T-helper 17 cell (primary cell): ENCODE measurements around the gene IKBKE. TPM values are rescaled to one million over a fixed set of nuclear protein-coding genes. Genes with fewer than 3 reads are reported as not detected.
A peak's percentile ranks its signal among the peaks of the same experiment; 100 is the strongest.

Source experiments
- ATAC-seq: fragments of 150-1000 bp; cut with Tn5 transposase; 2 replicates; pipeline ENCODE4 v1.10.0; 2021; ENCODE audit warnings: mild to moderate bottlenecking, moderate library complexity
- DNase-seq, 3 donors: peaks; one replicate each; pipeline versions ENCODE4 v3.0.0 to v3.0.0-alpha.2; 2020 to 2021
- H3K9me3 ChIP-seq: one replicate; pipeline ENCODE4 v1.7.0; 2013; ENCODE audit warnings: low read length, mild to moderate bottlenecking; ENCODE audit not compliant: control insufficient read depth, poor library complexity, severe bottlenecking
- H3K27ac Mint-ChIP-seq: one replicate; pipeline ENCODE4 v1.8.0; 2022; ENCODE audit warnings: mild to moderate bottlenecking, moderate library complexity, mixed read lengths
- H3K27me3 Mint-ChIP-seq: one replicate; pipeline ENCODE4 v1.8.0; 2022; ENCODE audit warnings: mixed read lengths
- H3K36me3 Mint-ChIP-seq: one replicate; pipeline ENCODE4 v1.8.0; 2022; ENCODE audit warnings: low read depth, mixed read lengths
- H3K4me1 Mint-ChIP-seq: one replicate; pipeline ENCODE4 v1.8.0; 2022; ENCODE audit warnings: mild to moderate bottlenecking, mixed read lengths
- H3K4me3 Mint-ChIP-seq: one replicate; pipeline ENCODE4 v1.8.0; 2022; ENCODE audit warnings: mild to moderate bottlenecking, moderate library complexity, mixed read lengths
- total RNA-seq, 4 donors: library from RNA in 2 of 4; stranded (reverse) in 2 of 4; gene quantifications; one replicate each; pipeline ENCODE4 v1.2.3 and lab custom pipeline; 2022 to 2026

IKBKE gene
- total RNA-seq, 2 donors from 2014 or later = 48.5 to 72.5 TPM

DNA sequence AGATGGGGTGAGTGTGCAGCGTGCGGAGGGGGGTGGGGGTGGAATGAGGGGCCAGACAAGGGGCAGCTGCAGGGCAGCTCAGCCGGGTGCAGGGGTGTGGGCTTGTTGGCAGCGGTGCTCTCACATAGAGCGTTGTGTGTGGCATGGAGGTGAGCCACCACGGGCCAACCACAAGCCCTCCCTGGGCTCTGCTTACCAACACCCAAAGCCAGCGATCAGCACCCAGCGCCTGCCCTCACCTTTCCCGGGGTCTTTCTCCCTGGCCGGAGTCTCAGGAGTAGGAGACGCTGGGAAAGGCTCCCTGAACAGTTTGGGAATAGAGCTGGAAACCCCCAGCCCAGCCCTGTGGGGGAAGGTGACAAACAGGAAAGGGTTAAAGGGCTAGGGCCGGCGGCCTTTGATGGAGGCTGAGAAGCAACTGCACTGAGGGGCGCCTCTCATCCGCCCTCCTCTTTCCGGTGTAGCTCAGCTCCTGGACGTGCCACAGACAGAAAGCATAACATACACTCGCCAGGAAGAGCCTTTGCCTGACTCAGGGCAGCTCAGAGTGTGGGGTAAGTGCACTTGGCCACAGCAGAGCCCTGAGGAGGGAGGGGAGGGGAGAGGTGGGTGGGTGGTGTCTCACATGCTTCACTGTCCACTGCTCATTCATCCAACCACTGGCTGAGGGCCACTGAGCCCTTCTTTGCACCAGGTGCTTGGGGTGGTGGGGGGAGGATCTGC lies 577 bp downstream of the IKBKE start:
- Mint-ChIP-seq H3K27me3 (no peaks in the 10 kb centered on the region), H3K36me3 (peaks cover 7% of the 10 kb centered on the region), H3K4me1 (peaks cover 60% of the 10 kb centered on the region), H3K27ac (peak overlapping the region; percentile 98), H3K4me3 (peak overlapping the region; percentile 99)
- no peaks in the 10 kb centered on the region for H3K9me3 ChIP-seq
- DNase-seq = no peak
- ATAC-seq = peak; percentile 67

DNA sequence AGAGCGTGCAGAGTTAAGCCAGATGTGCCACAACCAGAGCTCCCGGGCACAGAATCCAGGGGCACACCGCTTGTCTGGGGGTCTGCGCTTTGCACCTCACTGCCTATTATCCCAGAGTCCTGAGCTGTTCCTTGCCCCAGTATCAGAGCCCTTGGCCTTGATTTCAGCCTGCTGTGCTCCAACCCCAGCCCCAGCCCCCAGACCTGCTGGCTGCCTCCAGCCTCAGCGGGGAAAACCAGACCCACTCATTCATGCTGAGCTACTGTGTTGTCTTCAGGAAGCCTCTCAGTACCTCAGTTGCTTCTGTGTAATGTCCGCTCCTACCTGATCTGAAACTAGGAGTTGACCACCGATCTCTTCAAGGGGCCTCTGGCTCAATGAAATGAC lies 1.1 kb downstream of the IKBKE start:
- peaks cover 57% of the 10 kb centered on the region for H3K4me1 Mint-ChIP-seq
- peak overlapping the region; percentile 99 for H3K4me3 Mint-ChIP-seq
- ATAC-seq (peak; percentile 15), DNase-seq (no peak)
- H3K27me3 Mint-ChIP-seq = no peaks in the 10 kb centered on the region
- H3K36me3 Mint-ChIP-seq = peaks cover 7% of the 10 kb centered on the region
- peak overlapping the region; percentile 98 for H3K27ac Mint-ChIP-seq
- no peaks in the 10 kb centered on the region for H3K9me3 ChIP-seq

DNA sequence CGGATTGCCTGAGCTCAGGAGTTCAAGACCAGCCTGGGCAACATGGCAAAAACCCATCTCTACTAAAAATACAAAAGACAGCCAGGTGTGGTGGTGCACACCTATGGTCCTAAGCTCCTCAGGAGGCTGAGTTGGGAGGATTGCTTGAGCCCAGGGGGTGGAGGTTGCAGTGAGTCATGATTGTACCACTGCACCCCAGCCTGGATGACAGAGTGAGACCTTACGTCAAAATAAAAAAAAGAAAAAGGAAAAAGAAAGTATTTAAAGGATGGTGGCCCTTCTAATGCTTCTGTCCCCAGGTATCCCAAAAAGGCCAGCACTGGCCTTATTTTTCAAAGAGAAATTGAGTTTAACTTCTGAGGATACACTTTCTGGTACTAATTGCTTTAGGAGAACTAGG lies 1.7 kb downstream of the IKBKE start:
- H3K36me3 Mint-ChIP-seq = peaks cover 10% of the 10 kb centered on the region
- no peaks in the 10 kb centered on the region for H3K9me3 ChIP-seq
- no peaks in the 10 kb centered on the region for H3K27me3 Mint-ChIP-seq
- H3K4me3 Mint-ChIP-seq = peak overlapping the region; percentile 99
- DNase-seq (no peak), ATAC-seq (no peak)
- H3K4me1 Mint-ChIP-seq = peaks cover 54% of the 10 kb centered on the region
- H3K27ac Mint-ChIP-seq = peak overlapping the region; percentile 98

DNA sequence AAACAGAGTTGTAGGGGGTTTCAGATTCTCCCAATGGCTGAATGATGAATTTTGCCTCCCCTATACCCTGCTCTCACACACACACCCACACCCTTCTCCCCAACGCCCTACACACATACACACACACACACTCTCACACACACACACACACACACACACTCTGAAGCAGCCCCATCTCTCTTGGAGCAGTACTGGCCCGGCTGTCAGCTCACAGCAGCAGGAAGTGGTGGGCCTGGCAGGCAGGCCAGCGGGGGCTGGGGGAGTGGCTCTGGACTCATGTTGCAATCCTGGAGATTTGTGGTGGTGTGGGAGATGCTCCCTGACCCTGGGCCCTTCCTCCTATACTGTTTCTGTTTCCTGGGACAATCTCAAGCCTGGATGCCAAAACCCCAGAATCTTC lies 2.2 kb downstream of the IKBKE start:
- Mint-ChIP-seq H3K27me3 (no peaks in the 10 kb centered on the region), H3K36me3 (peaks cover 13% of the 10 kb centered on the region), H3K27ac (peak overlapping the region; percentile 98), H3K4me1 (peaks cover 53% of the 10 kb centered on the region), H3K4me3 (peak overlapping the region; percentile 99)
- ATAC-seq (no peak), DNase-seq (no peak)
- H3K9me3 ChIP-seq = no peaks in the 10 kb centered on the region

DNA sequence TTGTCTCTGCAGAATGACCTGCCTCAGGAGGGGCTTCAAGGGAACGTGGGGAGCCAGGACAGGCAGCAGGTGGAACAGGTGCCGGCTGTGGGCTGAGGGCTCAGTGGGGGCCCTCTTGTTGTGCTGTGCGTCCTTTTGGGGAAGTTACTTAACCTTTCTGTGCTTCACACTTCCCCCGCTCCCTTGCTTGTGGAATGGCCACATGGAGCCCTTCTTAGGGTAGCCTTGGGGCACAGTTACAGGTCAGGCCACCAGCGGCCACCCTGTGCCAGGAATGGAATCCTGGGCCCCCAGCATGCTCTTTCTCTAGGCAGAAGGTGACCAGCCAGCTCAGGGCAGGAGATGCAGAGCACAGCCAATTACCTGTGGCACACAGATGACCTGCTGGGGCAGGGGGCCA lies 2.6 kb downstream of the IKBKE start:
- peak overlapping the region; percentile 99 for H3K4me3 Mint-ChIP-seq
- H3K27me3 Mint-ChIP-seq = no peaks in the 10 kb centered on the region
- H3K36me3 Mint-ChIP-seq = peaks cover 13% of the 10 kb centered on the region
- H3K9me3 ChIP-seq = no peaks in the 10 kb centered on the region
- DNase-seq (no peak), ATAC-seq (no peak)
- peak overlapping the region; percentile 98 for H3K27ac Mint-ChIP-seq
- peaks cover 48% of the 10 kb centered on the region for H3K4me1 Mint-ChIP-seq

DNA sequence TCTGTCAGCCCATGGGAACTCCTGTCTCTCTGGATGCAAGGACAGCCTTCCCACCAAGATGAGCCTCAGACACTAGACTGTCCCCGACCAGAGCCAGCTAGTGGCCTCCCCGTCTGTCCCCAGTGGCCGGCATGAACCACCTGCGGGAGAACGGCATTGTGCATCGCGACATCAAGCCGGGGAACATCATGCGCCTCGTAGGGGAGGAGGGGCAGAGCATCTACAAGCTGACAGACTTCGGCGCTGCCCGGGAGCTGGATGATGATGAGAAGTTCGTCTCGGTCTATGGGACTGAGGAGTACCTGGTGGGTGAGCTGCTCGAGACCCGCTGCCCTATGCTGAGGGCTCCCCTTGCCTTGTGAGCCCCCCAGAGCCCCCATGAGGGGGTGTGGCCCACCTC lies 5.8 kb downstream of the IKBKE start:
- H3K4me3 Mint-ChIP-seq = no peak overlapping the region
- H3K27ac Mint-ChIP-seq = no peak overlapping the region

DNA sequence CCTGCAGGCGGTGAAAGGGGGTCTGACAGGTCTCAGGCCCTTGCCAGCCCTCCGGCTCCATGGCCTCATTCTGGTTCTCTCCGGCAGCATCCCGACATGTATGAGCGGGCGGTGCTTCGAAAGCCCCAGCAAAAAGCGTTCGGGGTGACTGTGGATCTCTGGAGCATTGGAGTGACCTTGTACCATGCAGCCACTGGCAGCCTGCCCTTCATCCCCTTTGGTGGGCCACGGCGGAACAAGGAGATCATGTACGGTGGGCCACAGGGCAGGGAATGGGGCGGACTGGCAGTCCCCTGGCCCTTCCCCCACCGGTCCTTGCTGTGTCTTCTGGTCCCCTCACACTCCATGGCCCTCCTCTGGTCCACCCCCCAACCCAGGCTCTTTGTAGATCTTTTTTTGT lies 6.3 kb downstream of the IKBKE start:
- H3K27ac Mint-ChIP-seq = peak overlapping the region; percentile 77
- H3K4me3 Mint-ChIP-seq = no peak overlapping the region
- H3K27me3 Mint-ChIP-seq = no peaks in the 10 kb centered on the region
- H3K4me1 Mint-ChIP-seq = peaks cover 33% of the 10 kb centered on the region
- ATAC-seq = no peak
- H3K36me3 Mint-ChIP-seq = peaks cover 12% of the 10 kb centered on the region
- H3K9me3 ChIP-seq = no peaks in the 10 kb centered on the region
- DNase-seq = no peak

More for the DNA sequence above, 5.8 kb downstream of the IKBKE start:
- H3K4me1 Mint-ChIP-seq = peaks cover 37% of the 10 kb centered on the region
- no peaks in the 10 kb centered on the region for H3K27me3 Mint-ChIP-seq
- DNase-seq = no peak
- ATAC-seq = no peak
- no peaks in the 10 kb centered on the region for H3K9me3 ChIP-seq
- H3K36me3 Mint-ChIP-seq = peaks cover 15% of the 10 kb centered on the region

DNA sequence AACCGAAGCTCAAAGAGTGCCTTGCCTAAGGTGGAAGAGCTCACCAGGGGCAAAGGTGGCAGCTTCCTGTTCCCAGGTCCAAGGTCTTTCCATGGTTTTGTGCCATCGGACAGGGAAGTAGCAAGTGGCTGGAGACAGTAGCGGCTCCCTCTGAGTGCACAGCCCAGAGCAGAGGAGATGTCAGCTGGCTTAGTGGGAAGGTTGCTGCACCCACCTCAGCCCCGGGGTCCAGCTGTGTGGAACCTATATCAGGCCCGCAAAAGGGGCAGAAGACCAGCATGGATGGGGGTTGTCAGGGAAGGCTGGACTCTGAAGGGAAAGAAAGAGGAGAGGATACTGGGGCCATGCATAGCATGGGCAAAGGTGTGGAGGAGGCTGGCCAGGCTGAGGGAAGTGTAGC lies 6.8 kb downstream of the IKBKE start:
- H3K9me3 ChIP-seq = no peaks in the 10 kb centered on the region
- DNase-seq (no peak), ATAC-seq (no peak)
- Mint-ChIP-seq H3K4me3 (no peak overlapping the region), H3K4me1 (peaks cover 28% of the 10 kb centered on the region), H3K27me3 (no peaks in the 10 kb centered on the region), H3K36me3 (peaks cover 11% of the 10 kb centered on the region), H3K27ac (peak overlapping the region; percentile 77)

DNA sequence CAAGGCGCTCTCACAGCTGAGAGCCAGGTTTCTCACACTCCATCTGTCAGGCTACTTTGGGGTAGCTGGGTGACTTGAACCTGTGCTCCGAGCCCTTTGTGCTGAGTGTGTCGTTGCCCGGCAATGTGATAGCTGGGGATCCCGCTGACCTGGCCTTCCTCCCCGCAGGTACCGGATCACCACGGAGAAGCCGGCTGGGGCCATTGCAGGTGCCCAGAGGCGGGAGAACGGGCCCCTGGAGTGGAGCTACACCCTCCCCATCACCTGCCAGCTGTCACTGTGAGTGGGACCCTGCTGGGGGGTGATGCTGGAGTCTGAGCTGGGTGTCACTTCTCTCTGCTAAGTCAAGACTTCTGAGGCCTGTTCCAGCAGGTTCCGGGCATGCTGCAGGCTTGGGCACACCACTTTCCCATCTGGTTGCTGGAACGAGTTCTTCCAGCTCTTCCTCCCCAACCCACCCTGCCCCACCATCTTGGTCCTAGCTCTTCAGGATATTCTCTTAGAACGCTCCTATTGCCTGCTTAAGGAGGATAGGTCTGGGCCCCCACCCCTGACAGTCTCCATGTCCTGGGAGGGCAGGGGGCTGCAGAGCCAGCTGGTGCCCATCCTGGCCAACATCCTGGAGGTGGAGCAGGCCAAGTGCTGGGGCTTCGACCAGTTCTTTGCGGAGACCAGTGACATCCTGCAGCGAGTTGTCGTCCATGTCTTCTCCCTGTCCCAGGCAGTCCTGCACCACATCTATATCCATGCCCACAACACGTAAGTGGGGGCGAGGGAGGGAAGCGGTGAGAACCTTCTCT lies 7.5 kb downstream of the IKBKE start:
- H3K4me3 Mint-ChIP-seq = no peak overlapping the region
- H3K27me3 Mint-ChIP-seq = no peaks in the 10 kb centered on the region
- H3K4me1 Mint-ChIP-seq = peaks cover 21% of the 10 kb centered on the region
- peak overlapping the region; percentile 77 for H3K27ac Mint-ChIP-seq
- DNase-seq (no peak), ATAC-seq (no peak)
- peaks cover 11% of the 10 kb centered on the region for H3K36me3 Mint-ChIP-seq
- no peaks in the 10 kb centered on the region for H3K9me3 ChIP-seq

DNA sequence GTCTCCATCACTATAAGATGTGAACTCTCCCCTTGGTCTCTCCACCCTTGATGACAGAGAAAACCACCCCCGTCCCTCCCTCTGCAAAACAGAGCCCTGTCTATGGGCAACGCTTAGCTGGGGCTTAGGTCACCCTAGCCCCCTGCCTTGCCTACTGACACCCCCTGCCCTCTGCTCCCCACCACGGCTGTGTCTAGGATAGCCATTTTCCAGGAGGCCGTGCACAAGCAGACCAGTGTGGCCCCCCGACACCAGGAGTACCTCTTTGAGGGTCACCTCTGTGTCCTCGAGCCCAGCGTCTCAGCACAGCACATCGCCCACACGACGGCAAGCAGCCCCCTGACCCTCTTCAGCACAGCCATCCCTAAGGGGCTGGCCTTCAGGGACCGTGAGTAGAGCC lies 8.5 kb downstream of the IKBKE start:
- no peak for DNase-seq
- peaks cover 15% of the 10 kb centered on the region for H3K4me1 Mint-ChIP-seq
- H3K27me3 Mint-ChIP-seq = no peaks in the 10 kb centered on the region
- no peak overlapping the region for H3K27ac Mint-ChIP-seq
- peaks cover 9% of the 10 kb centered on the region for H3K36me3 Mint-ChIP-seq
- no peak for ATAC-seq
- H3K4me3 Mint-ChIP-seq = no peak overlapping the region
- H3K9me3 ChIP-seq = no peaks in the 10 kb centered on the region

DNA sequence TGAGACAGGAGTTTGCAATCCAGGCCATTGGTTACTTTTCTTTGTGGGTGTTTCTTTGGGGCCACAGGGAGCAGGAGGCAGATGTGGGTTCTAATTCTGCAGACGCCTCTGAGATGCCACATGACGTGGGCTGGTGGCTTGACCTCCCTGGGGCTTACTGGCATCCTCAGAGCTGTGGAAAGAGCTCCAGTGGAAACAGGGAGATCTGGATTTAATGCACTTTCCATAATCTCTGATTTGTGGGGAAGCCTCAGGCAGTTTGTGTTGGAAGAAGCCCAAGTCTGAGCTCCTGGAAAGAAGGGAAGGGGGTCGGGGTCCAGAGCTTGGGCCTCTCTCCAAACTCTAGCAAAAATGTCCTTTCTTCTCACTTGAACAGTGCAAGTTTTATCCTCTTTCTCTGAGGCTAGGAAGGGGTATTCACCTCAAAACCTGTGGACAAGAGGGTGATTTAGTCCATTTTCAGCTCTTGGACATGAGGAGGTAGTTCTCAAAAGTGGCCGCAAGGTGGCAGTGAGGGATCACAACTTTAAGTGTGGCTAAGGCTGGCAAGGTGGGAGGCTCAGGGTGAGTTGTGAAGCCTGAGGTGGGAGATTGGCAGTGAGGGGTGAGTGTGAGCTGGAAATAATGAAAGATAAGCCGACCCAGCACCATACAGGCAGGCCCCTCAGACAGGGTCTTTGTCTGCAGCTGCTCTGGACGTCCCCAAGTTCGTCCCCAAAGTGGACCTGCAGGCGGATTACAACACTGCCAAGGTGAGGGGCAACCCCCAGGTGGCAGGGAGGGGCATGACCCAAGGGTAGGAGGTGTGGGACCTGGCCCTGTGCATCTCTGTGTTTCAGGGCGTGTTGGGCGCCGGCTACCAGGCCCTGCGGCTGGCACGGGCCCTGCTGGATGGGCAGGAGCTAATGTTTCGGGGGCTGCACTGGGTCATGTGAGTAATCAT lies 9.2 kb downstream of the IKBKE start:
- peaks cover 9% of the 10 kb centered on the region for H3K36me3 Mint-ChIP-seq
- no peaks in the 10 kb centered on the region for H3K27me3 Mint-ChIP-seq
- H3K4me1 Mint-ChIP-seq = peaks cover 15% of the 10 kb centered on the region
- ATAC-seq (peak; percentile 84), DNase-seq (peak; percentile 31 to 56 (median 39))
- H3K9me3 ChIP-seq = no peaks in the 10 kb centered on the region
- H3K27ac Mint-ChIP-seq = peak overlapping the region; percentile 59
- H3K4me3 Mint-ChIP-seq = no peak overlapping the region

DNA sequence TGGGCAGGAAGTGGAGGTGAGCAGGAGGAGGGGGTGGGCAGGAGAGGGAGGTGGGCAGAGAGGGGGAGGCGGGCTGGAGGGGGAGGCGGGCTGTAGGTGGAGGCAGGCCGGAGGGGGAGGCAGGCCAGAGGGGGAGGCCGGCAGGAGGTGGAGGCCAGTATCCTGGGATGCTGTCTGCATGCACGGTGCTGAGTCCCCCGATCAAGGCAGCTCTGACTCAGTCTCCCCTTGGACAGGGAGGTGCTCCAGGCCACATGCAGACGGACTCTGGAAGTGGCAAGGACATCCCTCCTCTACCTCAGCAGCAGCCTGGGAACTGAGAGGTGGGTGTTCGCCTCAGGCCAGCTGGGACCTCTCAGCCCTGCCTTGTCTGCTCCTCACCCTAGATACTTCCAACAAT lies 9.9 kb downstream of the IKBKE start:
- Mint-ChIP-seq H3K27me3 (no peaks in the 10 kb centered on the region), H3K4me3 (no peak overlapping the region), H3K36me3 (peaks cover 9% of the 10 kb centered on the region), H3K4me1 (peaks cover 15% of the 10 kb centered on the region), H3K27ac (peak overlapping the region; percentile 16)
- DNase-seq (no peak), ATAC-seq (no peak)
- no peaks in the 10 kb centered on the region for H3K9me3 ChIP-seq

DNA sequence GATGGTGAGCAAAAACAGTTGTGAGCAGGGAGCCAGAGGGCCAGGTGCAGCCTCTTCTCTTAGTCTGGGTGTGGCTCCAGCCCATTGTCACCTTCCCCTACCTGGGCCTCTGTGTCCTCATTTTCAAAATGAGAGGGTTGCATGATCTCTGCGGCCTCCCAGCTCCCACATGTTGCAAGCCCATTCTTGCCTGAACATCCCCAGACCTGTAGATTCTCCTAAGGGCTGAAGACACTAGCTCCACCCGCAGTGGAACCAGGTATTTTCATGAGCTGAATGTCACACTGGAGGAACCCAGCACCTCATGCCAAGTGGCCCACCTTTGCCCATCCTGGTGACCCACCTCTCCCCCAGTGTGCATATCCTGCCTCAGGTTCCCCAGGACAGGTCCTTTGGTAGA lies 12.3 kb downstream of the IKBKE start:
- H3K27ac Mint-ChIP-seq = no peak overlapping the region
- H3K4me1 Mint-ChIP-seq = peaks cover 8% of the 10 kb centered on the region
- H3K9me3 ChIP-seq = no peaks in the 10 kb centered on the region
- no peaks in the 10 kb centered on the region for H3K27me3 Mint-ChIP-seq
- H3K36me3 Mint-ChIP-seq = peaks cover 4% of the 10 kb centered on the region
- no peak overlapping the region for H3K4me3 Mint-ChIP-seq
- no peak for DNase-seq
- no peak for ATAC-seq
